Hepatocyte (in vitro differentiated cells): ENCODE results near the gene CD27. TPM values are rescaled to one million over a fixed set of nuclear protein-coding genes. Genes with fewer than 3 reads are reported as not detected.

Experiments used
- DNase-seq: peaks from one replicate; pipeline ENCODE4 v3.0.0-alpha.2; 2016; ENCODE audit warnings: low spot score
- H2AFZ ChIP-seq: fragments of 200-600 bp; sonication (generic); 2 replicates; pipeline ENCODE4 v1.6.0; 2016; ENCODE audit warnings: antibody characterized with exemption, mild to moderate bottlenecking
- H3K27ac ChIP-seq: fragments of 200-600 bp; sonication (generic); 2 replicates; pipeline ENCODE4 v1.5.1; 2016; ENCODE audit warnings: mild to moderate bottlenecking
- H3K27me3 ChIP-seq: fragments of 200-600 bp; sonication (generic); 2 replicates; pipeline ENCODE4 v1.6.1; 2016
- H3K36me3 ChIP-seq: fragments of 200-600 bp; sonication (generic); replicated peaks from 2 replicates; pipeline ENCODE4 v1.5.1; 2016; ENCODE audit warnings: low read depth; ENCODE audit not compliant: insufficient read depth
- H3K4me1 ChIP-seq: fragments of 200-600 bp; sonication (generic); 2 replicates; pipeline ENCODE4 v1.5.1; 2016; ENCODE audit warnings: mild to moderate bottlenecking, moderate library complexity; ENCODE audit not compliant: insufficient read depth
- H3K4me2 ChIP-seq: fragments of 200-600 bp; sonication (generic); 2 replicates; pipeline ENCODE4 v1.6.0; 2016
- H3K4me3 ChIP-seq: fragments of 200-600 bp; sonication (generic); 2 replicates; pipeline ENCODE4 v1.5.1; 2016; ENCODE audit warnings: mild to moderate bottlenecking
- H3K79me2 ChIP-seq: fragments of 200-600 bp; sonication (generic); 2 replicates; pipeline ENCODE4 v1.6.0; 2017; ENCODE audit warnings: mild to moderate bottlenecking
- H3K9me2 ChIP-seq: fragments of 200-600 bp; sonication (generic); replicated peaks from 2 replicates; pipeline ENCODE4 v1.6.0; 2017; ENCODE audit warnings: mild to moderate bottlenecking; ENCODE audit not compliant: insufficient read depth
- H3K9me3 ChIP-seq: fragments of 200-600 bp; sonication (generic); 2 replicates; pipeline ENCODE4 v1.5.1; 2016; ENCODE audit warnings: low read depth, mild to moderate bottlenecking
- H4K20me1 ChIP-seq: fragments of 200-600 bp; sonication (generic); 2 replicates; pipeline ENCODE4 v1.6.0; 2016; ENCODE audit warnings: mild to moderate bottlenecking; ENCODE audit not compliant: insufficient read depth, poor library complexity, severe bottlenecking
- CTCF ChIP-seq: fragments of 200-600 bp; sonication (generic); IDR thresholded peaks from 2 replicates; pipeline ENCODE4 v1.5.1; 2016; ENCODE audit warnings: antibody characterized with exemption, mild to moderate bottlenecking; ENCODE audit not compliant: poor library complexity
- EZH2 ChIP-seq: fragments of 200-600 bp; sonication (generic); IDR thresholded peaks from 2 replicates; pipeline ENCODE4 v1.6.1; 2016; ENCODE audit warnings: antibody characterized with exemption, mild to moderate bottlenecking, borderline replicate concordance
- EZH2phosphoT487 ChIP-seq: fragments of 200-600 bp; sonication (generic); IDR thresholded peaks from one replicate; pipeline ENCODE4 v1.6.1; 2018; ENCODE audit warnings: antibody characterized with exemption, mild to moderate bottlenecking, low read depth, moderate library complexity; ENCODE audit not compliant: unreplicated experiment, severe bottlenecking
- WGBS: methylation state at CpG from one replicate; pipeline ENCODE4 v1.1.6; 2016; ENCODE audit warnings: low lambda C conversion rate; ENCODE audit errors: missing lambda C conversion rate; 5-methylcytosine and 5-hydroxymethylcytosine counted together
- polyA plus RNA-seq: library from polyadenylated mRNA; unstranded; fragments of >200 nt; fragmentation: Nextera tagmentation; extraction: Ambion mirVana; gene quantifications from 2 replicates; pipeline ENCODE4 v1.2.1, GENCODE V29; 2016
- total RNA-seq: library from RNA; depleted of rRNA; stranded (reverse); fragments of >200 nt; gene quantifications from 2 replicates; pipeline ENCODE4 v1.2.3, GENCODE V29; 2014

Gene CD27
- total and polyA plus RNA-seq, 2 experiments from 2014 or later: 0.15 TPM; not detected in 1

GRCh38 chr12:6458281-6459003, 13.7 kb downstream of the CD27 start:
- no peaks in the 10 kb centered on the region for H3K36me3 ChIP-seq
- H3K27me3 ChIP-seq: no peaks in the 10 kb centered on the region
- no peaks in the 10 kb centered on the region for H4K20me1 ChIP-seq
- no peak overlapping the region for H3K4me3 ChIP-seq
- no peak overlapping the region for H3K4me2 ChIP-seq
- WGBS: 97% methylated on average over 14 of the region's 14 CpGs
- H3K4me1 ChIP-seq: no peaks in the 10 kb centered on the region
- no peak for TF ChIP-seq EZH2phosphoT487
- TF ChIP-seq EZH2: no peak
- H3K27ac ChIP-seq: no peak overlapping the region
- DNase-seq: no peak
- no peaks in the 10 kb centered on the region for H3K79me2 ChIP-seq
- no peak overlapping the region for H2AFZ ChIP-seq
- no peaks in the 10 kb centered on the region for H3K9me2 ChIP-seq
- no peaks in the 10 kb centered on the region for H3K9me3 ChIP-seq

GRCh38 chr12:6459004-6459337, 14.2 kb downstream of the CD27 start:
- H3K27me3 ChIP-seq: no peaks in the 10 kb centered on the region
- no peaks in the 10 kb centered on the region for H3K79me2 ChIP-seq
- DNase-seq: no peak
- H3K36me3 ChIP-seq: no peaks in the 10 kb centered on the region
- no peaks in the 10 kb centered on the region for H3K9me2 ChIP-seq
- H4K20me1 ChIP-seq: no peaks in the 10 kb centered on the region
- no peak overlapping the region for H3K4me3 ChIP-seq
- TF ChIP-seq EZH2: no peak
- no peak for TF ChIP-seq EZH2phosphoT487
- TF ChIP-seq CTCF: no peak
- no peak overlapping the region for H2AFZ ChIP-seq
- 100% methylated on average over 2 of the region's 2 CpGs for WGBS
- no peaks in the 10 kb centered on the region for H3K9me3 ChIP-seq
- no peak overlapping the region for H3K4me2 ChIP-seq
- no peaks in the 10 kb centered on the region for H3K4me1 ChIP-seq
- H3K27ac ChIP-seq: no peak overlapping the region

GRCh38 chr12:6460751-6461371, 16.1 kb downstream of the CD27 start:
- Histone ChIP-seq H3K27me3 (no peaks in the 10 kb centered on the region), H3K9me2 (no peaks in the 10 kb centered on the region), H4K20me1 (no peaks in the 10 kb centered on the region), H3K9me3 (no peaks in the 10 kb centered on the region), H3K4me1 (no peaks in the 10 kb centered on the region), H3K4me3 (no peak overlapping the region), H3K36me3 (no peaks in the 10 kb centered on the region), H3K4me2 (no peak overlapping the region), H3K27ac (no peak overlapping the region), H2AFZ (no peak overlapping the region), H3K79me2 (no peaks in the 10 kb centered on the region)
- 83% methylated on average over 10 of the region's 10 CpGs for WGBS
- TF ChIP-seq CTCF: no peak
- TF ChIP-seq EZH2: no peak
- no peak for TF ChIP-seq EZH2phosphoT487
- no peak for DNase-seq
